ENCODE results near the gene ZFR2.
A peak's percentile ranks its signal among the peaks of the same experiment; 100 is the strongest.

The ZFR2 gene

DNA sequence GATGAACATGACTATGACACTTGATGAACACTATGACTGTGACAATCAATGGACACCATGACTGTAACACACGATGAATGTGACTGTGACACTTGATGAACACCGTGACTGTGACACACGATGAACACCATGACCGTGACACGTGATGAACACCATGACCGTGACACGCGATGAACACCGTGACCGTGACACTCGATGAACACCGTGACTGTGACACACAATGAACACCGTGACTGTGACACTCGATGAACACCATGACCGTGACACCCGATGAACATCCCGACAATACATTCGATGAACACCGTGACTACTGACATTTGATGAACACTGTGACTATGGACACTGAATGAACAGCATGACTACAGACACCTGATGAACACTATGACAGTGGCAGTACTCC is 30.9 kb downstream of the ZFR2 start:
- DNase-seq (ENCODE audit: low read depth in 2 of 3, low spot score in 2 of 3): no peak

DNA sequence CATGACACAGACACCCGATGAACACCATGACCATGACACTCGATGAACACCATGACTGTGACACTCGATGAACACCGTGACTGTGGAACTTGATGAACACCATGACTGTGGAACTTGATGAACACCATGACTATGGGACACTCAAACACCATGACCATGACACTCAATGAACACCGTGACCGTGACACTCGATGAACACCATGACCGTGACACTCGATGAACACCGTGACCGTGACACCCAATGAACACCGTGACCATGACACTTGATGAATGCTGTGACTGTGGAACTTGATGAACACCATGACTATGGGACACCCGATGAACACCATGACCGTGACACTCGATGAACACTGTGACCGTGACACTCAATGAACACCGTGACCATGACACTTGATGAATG is 31.5 kb downstream of the ZFR2 start:
- no peak for DNase-seq (ENCODE audit: low read depth in 2 of 3, low spot score in 2 of 3)

DNA sequence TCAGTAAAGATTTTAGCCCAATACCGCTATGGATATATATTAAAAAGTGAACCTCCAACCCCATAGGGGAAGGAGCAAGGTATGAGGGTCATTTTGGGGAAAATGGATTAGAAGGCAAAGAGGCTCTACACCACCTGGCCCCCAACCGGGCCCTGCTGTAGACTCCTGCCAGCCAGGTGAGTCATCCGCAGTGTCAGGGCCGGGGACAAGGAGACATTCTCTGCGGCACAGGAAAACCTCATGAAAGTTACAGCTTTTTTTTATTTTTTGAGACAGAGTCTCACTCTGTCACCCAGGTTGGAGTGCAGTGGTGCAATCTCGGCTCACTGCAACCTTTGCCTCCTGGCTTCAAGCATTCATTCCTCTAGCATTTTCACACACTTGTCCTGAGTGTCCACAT is 32.0 kb downstream of the ZFR2 start:
- no peak for DNase-seq (ENCODE audit: low read depth in 2 of 3, low spot score in 2 of 3)

DNA sequence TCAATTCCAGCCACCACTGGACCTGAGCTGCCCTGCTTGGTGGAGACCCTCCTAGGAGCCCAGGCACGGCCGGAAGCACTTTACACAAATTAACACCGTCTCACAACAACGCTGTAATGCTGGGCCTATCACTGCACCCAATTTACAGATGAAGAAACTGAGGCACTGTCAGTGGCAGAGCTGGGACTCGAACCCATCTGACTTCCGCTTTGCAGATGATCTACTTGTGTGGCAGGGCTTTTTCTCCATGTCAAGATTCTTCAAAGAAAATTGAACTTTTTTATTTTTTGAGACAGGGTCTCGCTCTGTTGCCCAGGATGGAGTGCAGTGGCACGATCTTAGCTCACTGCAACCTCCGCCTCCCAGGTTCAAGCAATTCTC is 33.8 kb downstream of the ZFR2 start:
- no peak for DNase-seq (ENCODE audit: low read depth in 2 of 3, low spot score in 2 of 3)

DNA sequence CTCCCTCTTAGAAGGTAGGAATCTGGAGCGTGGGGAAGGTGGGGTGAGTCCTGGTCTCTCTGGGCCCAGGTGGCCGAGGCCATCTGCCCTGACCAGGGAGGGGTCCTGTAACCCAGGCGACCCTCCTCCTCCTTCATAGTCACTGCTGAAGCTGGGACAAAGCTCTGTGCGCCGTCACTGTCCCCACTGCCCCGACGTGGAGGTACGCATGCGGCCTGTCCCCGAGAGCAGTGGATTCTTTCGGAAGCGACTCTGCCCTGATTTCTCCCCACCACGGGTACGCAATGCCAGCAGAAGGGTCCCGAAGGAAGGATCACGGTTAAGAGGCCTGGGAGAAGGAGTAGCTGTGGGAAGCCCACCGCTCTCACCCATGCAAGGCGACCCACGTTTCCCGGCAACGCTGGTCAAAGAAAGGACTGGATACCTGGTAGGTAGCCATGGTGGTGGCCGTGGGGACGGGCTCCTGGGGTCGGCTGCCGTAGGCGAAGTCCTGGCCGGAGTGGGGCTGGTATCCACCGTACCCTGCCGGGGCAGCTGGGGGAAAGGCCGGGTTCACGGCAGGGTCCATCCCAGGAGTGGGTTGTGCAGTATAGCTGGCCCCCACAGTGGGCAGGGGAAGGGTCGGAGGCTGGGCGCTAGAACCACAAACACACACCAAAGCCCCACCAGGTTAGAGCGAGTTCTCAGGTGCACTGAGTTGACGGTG is 34.3 kb downstream of the ZFR2 start:
- no peak for DNase-seq (ENCODE audit: low read depth in 2 of 3, low spot score in 2 of 3)

DNA sequence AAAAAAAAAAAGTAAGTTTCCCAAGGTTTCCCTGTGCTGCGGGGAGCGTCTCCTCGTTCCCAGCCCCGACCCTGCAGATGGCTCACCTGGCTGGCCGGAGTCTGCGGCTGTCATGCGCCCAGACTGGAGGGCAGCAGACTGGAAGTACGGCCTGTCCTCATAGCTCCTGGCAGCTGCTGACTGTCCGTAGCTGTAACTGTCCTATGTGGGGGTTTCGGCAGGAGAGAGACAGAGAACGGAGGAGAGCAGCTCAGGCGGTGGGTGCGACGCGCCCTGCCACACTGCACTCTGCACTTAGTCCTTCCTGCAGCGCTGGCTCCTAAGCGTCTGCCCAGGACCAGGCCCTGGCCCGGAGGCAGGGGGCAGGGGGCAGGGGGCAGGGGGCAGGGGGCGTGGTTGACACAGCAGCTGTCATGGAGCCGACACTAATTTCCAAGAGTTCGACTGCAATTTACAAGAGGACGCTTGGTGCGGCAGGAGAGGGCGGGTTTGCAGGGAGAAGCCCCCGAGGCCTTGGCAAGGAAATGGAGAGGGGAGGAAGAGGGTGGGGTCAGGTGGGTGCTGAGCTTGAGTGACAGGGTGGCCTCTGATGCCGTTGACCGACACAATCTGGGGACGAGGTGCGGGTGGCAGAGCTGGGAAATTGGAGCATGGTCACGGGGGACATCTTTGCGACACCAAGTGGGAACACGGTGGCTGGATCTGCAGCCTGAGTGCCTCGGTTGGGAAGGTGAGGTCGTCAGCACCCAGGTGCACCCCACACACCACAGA is 35.1 kb downstream of the ZFR2 start:
- no peak for DNase-seq (ENCODE audit: low read depth in 2 of 3, low spot score in 2 of 3)

DNA sequence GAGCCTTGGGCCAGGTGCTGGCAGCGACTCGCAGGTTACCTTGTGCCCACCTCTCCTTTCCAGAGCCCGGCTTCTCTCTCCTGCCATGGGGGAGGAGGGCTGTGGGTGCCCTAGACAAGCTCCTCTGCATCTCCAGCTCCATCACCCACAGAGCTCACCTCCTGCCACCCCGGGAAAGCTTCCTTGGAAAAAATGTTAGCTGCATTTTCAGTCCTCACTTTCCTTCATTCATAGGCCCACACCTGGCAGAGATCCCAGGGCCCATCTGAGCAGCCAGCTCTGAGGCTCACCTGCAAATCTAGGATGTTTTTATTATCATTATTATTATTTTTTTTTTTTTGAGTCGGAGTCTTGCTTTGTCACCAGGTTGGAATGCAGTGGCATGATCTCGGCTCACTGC is 36.8 kb downstream of the ZFR2 start:
- DNase-seq (ENCODE audit: low read depth in 2 of 3, low spot score in 2 of 3): no peak

DNA sequence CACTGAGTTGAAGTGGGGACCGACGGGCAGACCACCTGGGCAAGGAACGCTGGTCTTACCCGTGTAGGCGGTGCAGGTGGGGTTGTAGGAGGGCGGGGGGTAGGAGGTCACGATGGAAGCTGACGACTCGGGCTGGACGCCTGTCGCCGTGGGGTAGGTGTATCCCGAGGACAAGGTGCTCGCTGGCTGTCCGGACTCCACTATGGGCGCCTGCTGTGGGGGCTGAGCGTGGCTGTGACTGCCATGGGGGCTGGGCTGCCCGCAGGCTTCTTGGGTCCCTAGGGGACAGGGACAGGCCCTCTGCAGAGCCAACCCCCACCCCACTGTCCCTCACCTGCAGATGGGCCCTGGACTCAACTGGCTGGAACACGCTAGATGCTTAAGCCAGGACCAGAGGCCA is 37.2 kb downstream of the ZFR2 start:
- DNase-seq (ENCODE audit: low read depth in 2 of 3, low spot score in 2 of 3): no peak

DNA sequence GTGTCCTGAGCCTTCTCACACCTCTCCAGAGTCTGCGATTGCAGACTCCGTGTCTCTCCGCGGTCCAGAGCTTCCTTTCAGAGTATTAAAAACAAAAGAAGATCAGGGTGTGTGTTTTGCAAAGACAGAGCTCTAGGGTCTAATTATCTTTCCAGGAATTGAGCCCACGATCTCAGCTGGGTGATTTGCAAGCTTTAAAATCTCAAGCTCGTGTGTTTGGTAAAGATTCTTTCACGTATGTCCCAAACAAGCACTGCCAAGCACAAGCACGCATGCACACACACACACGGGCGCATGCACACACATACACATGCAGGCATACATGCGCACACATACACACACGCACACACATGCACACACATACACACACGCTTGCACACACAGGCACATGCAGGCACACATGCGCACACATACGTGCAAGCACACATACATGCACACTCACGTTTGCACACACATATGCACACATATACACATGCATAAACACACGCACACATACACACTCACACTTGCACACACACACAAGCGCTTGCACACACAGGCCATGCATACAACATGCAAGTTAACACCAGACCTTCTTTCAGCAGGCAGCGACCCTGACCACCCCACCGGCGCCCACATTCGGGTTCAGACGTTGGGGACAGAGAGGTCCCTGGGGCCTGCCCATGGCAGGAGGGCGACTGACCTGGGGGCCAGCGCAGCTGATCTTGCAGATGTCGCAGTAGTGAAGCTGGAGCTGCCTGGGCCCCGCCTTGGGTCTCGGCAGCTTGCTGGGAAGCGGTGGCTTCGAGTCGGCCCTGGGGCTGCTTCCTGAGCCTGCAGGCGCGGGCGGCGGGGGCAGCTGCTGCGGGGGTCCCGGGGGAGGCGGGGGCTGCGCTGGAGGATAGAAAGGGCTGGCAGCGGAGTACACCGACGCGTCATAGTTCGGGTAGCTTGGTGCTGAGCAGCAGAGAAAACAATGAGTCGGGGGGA is 37.9 kb downstream of the ZFR2 start:
- no peak for DNase-seq (ENCODE audit: low read depth in 2 of 3, low spot score in 2 of 3)

DNA sequence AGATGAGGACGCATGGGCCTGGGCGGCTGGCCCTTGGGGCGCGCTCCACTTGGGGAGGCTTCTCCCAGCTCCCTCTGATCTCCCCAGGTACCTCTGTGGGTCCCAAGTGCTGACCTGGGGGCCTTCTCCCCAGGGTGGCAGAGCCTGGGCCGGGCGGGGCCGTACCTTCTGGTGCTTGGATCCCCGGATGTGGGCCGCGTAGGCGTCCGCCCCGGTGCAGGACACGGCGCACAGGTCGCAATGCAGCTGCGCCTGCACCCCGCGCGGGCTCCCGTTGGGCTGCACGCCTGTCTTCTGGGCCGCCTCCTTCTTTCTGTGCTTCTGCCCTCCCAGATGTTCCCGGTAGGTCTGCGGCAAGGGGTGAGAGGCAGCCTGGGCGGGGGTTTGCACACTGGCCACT is 41.5 kb downstream of the ZFR2 start:
- no peak for DNase-seq (ENCODE audit: low read depth in 2 of 3, low spot score in 2 of 3)

DNA sequence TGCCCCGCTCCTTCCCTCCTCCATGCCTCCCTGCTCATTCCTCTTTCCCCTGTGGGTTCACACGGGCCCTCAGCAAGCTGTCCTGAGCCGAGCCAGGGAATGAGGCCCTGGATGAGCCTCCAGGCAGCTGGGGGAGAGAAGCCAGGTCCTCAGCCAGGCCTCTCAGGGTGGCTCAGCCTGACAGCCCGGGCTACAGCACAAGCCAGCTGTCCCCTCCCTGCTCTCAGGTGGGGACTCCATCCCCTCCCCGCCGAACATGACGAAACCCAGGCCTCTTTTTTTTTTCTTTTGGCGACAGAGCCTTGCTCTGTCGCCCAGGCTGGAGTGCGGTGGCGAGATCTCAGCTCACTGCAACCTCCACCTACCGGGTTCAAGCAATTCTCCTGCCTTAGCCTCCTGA is 42.7 kb downstream of the ZFR2 start:
- no peak for DNase-seq (ENCODE audit: low read depth in 2 of 3, low spot score in 2 of 3)

DNA sequence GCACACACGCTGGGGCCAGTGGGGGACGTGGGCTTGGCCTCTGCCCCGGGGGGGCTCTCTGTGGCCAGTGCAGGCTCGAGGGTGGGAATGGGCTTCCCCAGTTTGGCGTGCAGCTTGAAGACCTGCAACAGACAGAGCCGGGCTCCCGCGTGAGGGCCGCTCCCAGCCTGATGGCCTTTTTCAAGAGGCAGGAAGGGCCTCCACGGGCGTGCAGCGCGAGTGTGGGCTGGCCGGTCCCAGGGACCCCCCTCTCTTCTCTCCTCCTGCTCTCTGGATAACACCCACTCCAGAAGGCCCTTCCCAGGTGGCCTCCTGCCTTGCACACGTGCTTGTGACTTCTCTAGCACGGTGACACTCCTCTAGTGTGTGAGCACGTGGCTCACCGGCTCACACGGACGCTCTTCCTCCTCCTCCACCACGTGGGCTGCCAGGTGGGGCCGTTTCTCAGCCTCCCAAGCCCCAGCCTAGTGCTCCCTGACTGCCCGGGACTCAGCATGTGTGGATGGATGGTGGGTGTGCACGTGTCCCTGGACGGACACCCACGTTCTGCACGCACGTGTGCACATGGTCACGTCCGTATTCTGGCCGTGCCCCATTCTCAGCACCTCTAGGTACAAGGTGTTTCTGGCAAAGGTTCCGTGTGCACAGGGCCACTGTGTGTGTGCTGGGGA is 43.4 kb downstream of the ZFR2 start:
- DNase-seq (ENCODE audit: low read depth in 2 of 3, low spot score in 2 of 3): no peak

DNA sequence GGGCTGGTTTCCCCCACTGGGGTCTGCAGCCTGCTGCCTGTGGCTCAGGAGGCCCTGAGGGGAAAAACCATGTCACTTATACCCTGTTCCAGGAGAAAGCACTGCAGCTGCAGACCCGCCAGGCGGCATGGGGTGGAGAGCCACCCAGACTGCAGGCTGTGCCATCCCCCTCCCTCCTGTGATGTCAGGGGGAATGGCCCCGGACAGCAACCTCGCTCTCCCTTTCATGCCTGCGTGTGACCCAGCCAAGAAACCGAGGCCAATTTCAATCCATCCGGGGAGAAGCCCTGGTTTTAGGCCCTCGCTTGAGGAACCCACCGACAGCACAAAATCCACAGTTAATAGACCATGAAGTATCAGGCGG is 45.5 kb downstream of the ZFR2 start:
- DNase-seq (ENCODE audit: low read depth in 2 of 3, low spot score in 2 of 3): no peak

DNA sequence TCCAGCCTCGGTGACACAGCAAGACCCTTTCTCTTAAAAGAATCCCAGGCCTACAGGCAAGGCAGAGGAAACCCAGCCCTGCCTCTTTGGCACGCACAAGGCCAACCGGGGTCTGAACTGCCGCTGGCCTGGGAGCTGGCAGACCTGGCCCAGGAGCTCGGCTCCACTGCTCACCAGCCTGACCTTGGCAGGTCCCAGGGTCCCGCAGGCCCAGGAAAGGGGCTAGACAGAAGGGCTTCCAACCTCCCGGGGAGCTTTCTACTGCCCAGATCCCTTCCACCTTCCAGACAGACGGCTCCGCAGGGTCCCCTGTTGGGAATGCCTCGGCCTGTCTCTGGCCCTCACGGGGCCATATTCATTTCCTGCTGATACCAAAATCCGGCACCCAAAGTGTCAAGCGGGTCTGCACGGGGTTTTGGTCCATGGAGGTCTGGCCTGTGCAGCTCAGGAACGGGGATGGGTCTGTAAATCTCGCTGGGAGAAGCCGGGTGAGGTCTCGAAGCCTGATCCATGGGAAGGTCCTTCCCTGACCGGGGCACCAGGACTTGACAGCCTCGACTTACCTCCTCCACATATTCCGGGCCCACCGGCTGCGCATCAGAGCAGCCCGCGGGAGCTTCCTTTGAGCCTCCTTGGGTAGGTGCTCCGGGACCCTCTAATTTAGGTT is 46.0 kb downstream of the ZFR2 start:
- no peak for DNase-seq (ENCODE audit: low read depth in 2 of 3, low spot score in 2 of 3)

DNA sequence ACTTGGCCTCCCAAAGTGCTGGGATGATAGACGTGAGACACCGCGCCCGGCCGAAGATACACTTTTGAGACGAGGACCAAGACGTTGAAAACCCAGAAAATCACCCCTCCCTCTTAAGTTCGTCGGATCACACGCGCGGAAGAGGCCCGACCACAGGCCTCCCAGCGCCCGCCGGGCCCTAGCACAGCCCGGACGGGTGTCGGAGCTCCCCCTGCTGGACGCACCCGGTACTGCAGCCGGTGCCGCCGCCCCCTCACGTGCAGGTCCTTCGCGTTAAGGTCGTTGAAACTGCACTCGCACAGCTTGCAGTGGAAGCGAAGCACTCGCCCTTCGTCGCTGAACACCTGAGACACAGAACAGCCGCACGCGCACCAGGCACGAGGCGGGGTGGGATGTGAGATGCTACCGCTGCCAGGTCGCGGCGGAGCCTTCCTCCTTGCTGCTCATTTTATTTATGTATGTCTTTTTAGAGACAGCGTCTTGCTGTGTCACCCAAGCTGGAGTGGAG is 46.9 kb downstream of the ZFR2 start:
- peak; percentile 76 to 97 (median 97) for DNase-seq (ENCODE audit: low read depth in 2 of 3, low spot score in 2 of 3)

DNA sequence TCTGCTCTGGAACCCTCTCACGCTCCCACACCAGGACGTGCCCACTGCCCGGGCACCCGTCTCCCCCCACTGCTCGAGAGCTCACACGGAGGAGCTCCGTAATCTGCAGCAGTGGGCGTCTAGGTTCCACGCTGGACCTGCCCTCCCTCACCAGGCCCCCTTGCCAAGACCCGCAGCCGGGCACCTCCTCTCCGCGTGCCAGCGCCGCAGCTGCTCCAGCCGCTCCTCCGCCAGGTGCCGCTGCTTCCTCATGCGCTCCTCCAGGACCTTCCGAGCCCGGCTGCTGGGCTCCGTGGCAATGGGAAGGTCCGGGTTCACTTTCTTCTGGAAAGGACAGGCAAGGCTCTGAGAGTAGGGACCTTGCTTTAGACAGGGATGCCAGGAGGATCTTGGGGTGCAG is 47.7 kb downstream of the ZFR2 start:
- no peak for DNase-seq (ENCODE audit: low read depth in 2 of 3, low spot score in 2 of 3)

DNA sequence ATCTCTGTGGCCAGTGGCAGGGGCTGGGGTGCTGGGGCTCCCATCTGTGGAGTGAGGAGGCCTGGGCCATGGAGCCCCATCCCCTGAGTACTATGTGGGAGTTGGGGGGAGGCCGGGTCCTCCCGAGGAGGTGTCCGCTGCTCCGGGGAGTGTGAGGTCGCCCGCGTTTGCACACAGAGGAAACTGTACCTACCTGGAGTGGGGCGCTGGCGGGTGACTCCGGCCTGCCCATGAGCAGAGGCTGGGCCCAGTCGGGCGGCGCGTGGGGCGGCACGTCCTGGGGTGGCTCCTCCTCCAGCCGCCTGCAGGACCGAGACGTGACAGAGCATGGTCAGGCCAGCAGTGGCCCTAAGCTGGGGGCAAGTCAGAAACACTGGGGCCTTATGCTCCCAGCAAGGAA is 48.8 kb downstream of the ZFR2 start:
- no peak for DNase-seq (ENCODE audit: low read depth in 2 of 3, low spot score in 2 of 3)

DNA sequence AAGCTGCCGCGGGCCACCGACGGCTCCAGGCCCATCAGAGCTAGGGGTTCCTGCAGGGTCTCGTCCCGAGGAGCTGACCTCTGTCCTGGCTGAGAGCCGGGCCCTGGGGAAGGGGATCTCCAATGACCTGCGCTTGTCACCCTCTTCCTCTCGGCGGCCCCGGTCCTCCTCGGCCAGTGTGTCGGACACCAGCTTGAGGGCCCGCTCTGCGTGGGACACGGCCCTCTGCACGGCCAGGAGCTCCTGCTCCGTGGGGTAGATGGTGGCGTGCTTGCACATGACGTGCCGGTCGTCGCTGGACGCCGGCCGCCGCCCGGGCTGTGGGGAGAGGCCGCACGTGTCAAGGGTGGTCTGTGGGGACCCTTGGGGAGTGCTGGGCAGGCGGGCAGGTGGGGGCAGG is 49.9 kb downstream of the ZFR2 start:
- no peak for DNase-seq (ENCODE audit: low read depth in 2 of 3, low spot score in 2 of 3)

DNA sequence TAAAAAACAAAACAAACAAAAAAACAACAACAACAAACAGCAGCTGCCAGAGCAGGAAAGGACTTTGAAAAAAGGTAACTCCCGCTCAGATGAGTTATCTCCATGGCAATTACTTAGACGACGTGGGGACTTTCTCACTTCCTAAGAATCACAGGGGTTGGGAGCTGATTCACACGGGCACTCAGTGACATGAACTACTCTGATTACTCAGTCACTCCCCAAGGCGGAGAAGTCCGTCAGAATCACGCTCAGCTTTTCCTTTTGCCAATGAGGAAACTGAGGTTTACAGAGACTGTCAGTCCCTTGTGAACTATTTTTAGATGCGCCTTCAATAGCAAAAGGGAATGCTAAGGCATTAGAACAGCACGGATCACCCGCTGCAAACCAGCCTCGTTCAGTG is 50.4 kb downstream of the ZFR2 start:
- no peak for DNase-seq (ENCODE audit: low read depth in 2 of 3, low spot score in 2 of 3)

DNA sequence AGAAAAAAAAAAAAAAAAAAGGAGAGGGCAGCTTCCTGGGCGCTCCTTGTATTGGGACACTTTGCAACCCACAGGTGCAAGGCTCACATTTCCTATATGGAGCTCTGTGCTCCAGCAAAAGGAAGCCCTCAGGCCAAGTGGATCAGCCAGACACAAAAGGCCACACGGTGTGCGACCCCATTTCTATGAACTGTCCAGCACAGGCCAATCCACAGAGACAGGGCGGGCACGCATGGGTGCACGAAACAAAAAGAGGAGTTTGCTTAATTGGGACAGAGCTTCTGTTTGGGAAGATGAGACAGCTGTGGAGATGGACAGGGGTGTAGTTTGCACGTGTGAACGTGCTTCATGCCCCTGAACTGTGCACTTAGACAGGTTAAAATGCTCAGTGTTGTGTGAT is 51.1 kb downstream of the ZFR2 start:
- no peak for DNase-seq (ENCODE audit: low read depth in 2 of 3, low spot score in 2 of 3)

All from activated CD8-positive, alpha-beta memory T cell treated with anti-CD3 and anti-CD28 coated beads for 48 hours (primary cell).